ENCODE data around the gene MAG.

GRCh38 chr19:35276706-35277281, 15.2 kb upstream of the MAG start:
- no peak for TF ChIP-seq EZH2 (IDR thresholded peaks at IDR 0.05; ENCODE audit: low read depth)
- TF ChIP-seq CTCF (conservative IDR thresholded peaks at IDR 0.05): no peak

All from PC-9 (cell line).